ENCODE results near the gene EMILIN1. TPM values are rescaled to one million over a fixed set of nuclear protein-coding genes. Genes with fewer than 3 reads are reported as not detected.
A peak's percentile ranks its signal among the peaks of the same experiment; 100 is the strongest.

EMILIN1 gene
- total RNA-seq, 1 experiment from 2014 or later, result 0.31 TPM

GRCh38 chr2:27071990-27072830, 6.2 kb upstream of the EMILIN1 start:
- ChIA-PET CTCF (interaction anchor here (0.8 kb wide), 1 partner anchor 9 kb away, joined by 6 read pairs; no protein-coding TSS in a partner anchor), POLR2A (interaction anchor here (0.5 to 1.8 kb wide), 2 partner anchors 22 to 154 kb away, joined by 6 to 16 read pairs; no protein-coding TSS in a partner anchor)
- in situ Hi-C loops (cut with HindIII; ENCODE audit: low pct_unique_long_range_greater_than_20kb, low sequenced_read_pairs), result no loop called here
- peak overlapping the region; percentile 70 for H3K27ac ChIP-seq (ENCODE audit: low read length)
- BruUV-seq (replicated peaks), result no TSS peak
- intact Hi-C loops (cut with micrococcal nuclease; ENCODE audit: unreplicated experiment), result no loop called here
- H3K27me3 ChIP-seq (ENCODE audit: control insufficient read depth, insufficient read depth, low read length), result no peaks in the 10 kb centered on the region
- no peaks in the 10 kb centered on the region for H3K9me3 ChIP-seq (ENCODE audit: control insufficient read depth, insufficient read depth, low read depth, low read length)
- H3K4me1 ChIP-seq (ENCODE audit: control insufficient read depth, insufficient read depth, low read length), result peaks cover 15% of the 10 kb centered on the region
- TF ChIP-seq SIN3A (IDR thresholded peaks at IDR 0.05; ENCODE audit: borderline replicate concordance, insufficient read depth, low read depth, low read length) (no peak), POLR2AphosphoS5 (IDR thresholded peaks at IDR 0.05; ENCODE audit: low read depth, low read length) (no peak), TCF7L2 (IDR thresholded peaks at IDR 0.05; ENCODE audit: low read depth, low read length) (no peak), CTCF (IDR thresholded peaks at IDR 0.05) (no peak), REST (IDR thresholded peaks at IDR 0.05; ENCODE audit: insufficient read depth in 1 of 2, low read depth in 2 of 2, low read length in 1 of 2) (no peak)
- no peak for DNase-seq (ENCODE audit: low read depth, low spot score)
- ATAC-seq, result peak; percentile 75
- H3K4me3 ChIP-seq (ENCODE audit: low read depth in 2 of 2, low read length in 2 of 2), result peak overlapping the region; percentile 82 to 98
- no peaks in the 10 kb centered on the region for H3K36me3 ChIP-seq (ENCODE audit: control insufficient read depth, insufficient read depth, low read length)

- Histone ChIP-seq H3K36me3 (ENCODE audit: control insufficient read depth, insufficient read depth, low read length) (no peaks in the 10 kb centered on the region), H3K27me3 (ENCODE audit: control insufficient read depth, insufficient read depth, low read length) (no peaks in the 10 kb centered on the region), H3K4me1 (ENCODE audit: control insufficient read depth, insufficient read depth, low read length) (peaks cover 15% of the 10 kb centered on the region), H3K27ac (ENCODE audit: low read length) (no peak overlapping the region), H3K9me3 (ENCODE audit: control insufficient read depth, insufficient read depth, low read depth, low read length) (no peaks in the 10 kb centered on the region), H3K4me3 (ENCODE audit: low read depth in 2 of 2, low read length in 2 of 2) (no peak overlapping the region)
- in situ Hi-C loops (cut with HindIII; ENCODE audit: low pct_unique_long_range_greater_than_20kb, low sequenced_read_pairs) (no loop called here), intact Hi-C loops (cut with micrococcal nuclease; ENCODE audit: unreplicated experiment) (no loop called here)
- DNase-seq (ENCODE audit: low read depth, low spot score), result no peak
- ChIA-PET POLR2A (interaction anchor here (0.7 kb wide), 1 partner anchor 107 kb away, joined by 3 read pairs; no protein-coding TSS in a partner anchor), CTCF (no interaction called here)
- no TSS peak for BruUV-seq (replicated peaks)
- TF ChIP-seq TCF7L2 (IDR thresholded peaks at IDR 0.05; ENCODE audit: low read depth, low read length), result no peak
- TF ChIP-seq SIN3A (IDR thresholded peaks at IDR 0.05; ENCODE audit: borderline replicate concordance, insufficient read depth, low read depth, low read length), result no peak
- no peak for TF ChIP-seq POLR2AphosphoS5 (IDR thresholded peaks at IDR 0.05; ENCODE audit: low read depth, low read length)
- TF ChIP-seq CTCF (IDR thresholded peaks at IDR 0.05), result no peak
- TF ChIP-seq REST (IDR thresholded peaks at IDR 0.05; ENCODE audit: insufficient read depth in 1 of 2, low read depth in 2 of 2, low read length in 1 of 2), result no peak
- no peak for ATAC-seq
Observed at GRCh38 chr2:27072920-27073319, 5.5 kb upstream of the EMILIN1 start.

Measured in Panc1 (cell line).